Omental fat pad (tissue), 4 donors: ENCODE data around the gene ZNF804A. TPM values are rescaled to one million over a fixed set of nuclear protein-coding genes. Genes with fewer than 3 reads are reported as not detected.
A peak's percentile ranks its signal among the peaks of the same experiment; 100 is the strongest.

ENCODE experiments used
- ATAC-seq: fragments of 150-250 bp; one replicate; pipeline ENCODE4 v1.9.1; 2016; ENCODE audit warnings: mild to moderate bottlenecking, moderate library complexity; ENCODE audit not compliant: low FRiP score
- DNase-seq: peaks from one replicate; pipeline ENCODE4 v3.0.0-alpha.2; 2019; ENCODE audit warnings: low spot score
- CTCF ChIP-seq, 3 donors: fragments of 450-650 bp; IDR thresholded peaks; one replicate each; pipeline ENCODE4 v1.5.1; 2016 to 2017; ENCODE audit warnings: antibody characterized with exemption in 3 of 3, mild to moderate bottlenecking in 3 of 3, moderate library complexity in 2 of 3
- total RNA-seq, 4 donors: library from RNA; depleted of rRNA; stranded (reverse); fragments of >200 nt; gene quantifications; one replicate each; pipeline ENCODE4 v1.1.0, GENCODE V29; 2016

The ZNF804A gene
- total RNA-seq = under 1 TPM in 3 of 4 donors, not detected in 1; 0.09 to 0.79 (median 0.60) TPM

DNA sequence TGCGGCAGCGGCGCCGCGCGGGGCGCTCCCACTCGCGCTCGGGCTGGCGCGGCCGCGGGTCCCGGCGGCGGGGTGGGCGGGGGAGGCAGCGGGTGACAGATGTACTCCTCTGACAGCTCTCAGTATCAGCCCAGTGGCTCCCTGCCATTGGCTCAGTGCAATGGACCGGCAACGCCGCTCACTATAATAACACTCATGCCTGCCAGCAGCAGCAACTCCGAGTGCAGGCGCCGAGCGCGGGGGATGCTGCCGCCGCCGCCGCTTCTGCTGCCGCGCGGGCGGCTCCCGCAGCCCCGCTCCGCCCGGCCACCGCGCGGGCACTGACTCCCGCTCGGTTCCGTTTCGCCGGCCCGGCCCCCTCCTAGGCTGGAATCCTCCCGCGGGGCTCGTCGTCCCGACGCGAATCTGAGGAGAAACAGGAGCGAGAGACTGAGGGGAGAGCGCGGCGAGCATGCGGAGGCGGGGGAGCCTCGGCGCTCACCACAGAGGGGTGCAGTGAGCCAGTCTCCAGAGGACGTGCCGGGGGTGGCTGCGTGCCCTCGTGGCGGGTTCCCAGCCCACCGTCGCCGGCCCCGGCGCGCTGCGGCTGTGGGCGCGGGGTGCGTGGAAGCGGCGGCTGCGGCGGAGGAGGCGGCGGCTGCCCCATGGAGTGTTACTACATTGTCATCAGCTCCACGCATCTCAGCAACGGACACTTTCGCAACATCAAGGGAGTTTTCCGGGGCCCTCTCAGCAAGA is at the start of gene ZNF804A:
TSS of gene ZNF804A (plus strand) at position 214 of the 738 bp plus-strand sequence. CDS start at position 645, 431 bp downstream.
- no peak for TF ChIP-seq CTCF (IDR thresholded peaks at IDR 0.05)
- DNase-seq = no peak

DNA sequence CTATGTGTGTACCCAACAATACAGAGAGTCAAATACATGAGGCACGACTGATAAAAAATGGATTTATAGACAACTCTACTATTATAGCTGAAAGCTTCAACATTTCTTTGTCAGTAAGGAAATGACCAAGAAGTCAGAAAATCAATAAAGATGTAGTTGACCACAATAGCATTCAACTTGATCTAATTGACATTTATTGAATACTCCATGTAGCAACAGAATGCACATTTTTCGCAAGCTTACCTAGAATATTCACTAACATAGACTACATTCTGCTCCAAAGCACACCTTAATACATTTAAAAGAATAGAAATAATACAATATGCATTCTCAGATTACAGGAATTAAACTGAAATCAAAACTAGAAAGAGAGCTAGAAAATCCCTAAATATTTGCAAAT is 49.2 kb upstream of the ZNF804A start:
- ATAC-seq = no peak
- DNase-seq = no peak
- no peak for TF ChIP-seq CTCF (IDR thresholded peaks at IDR 0.05)

More for the DNA sequence above, at the start of gene ZNF804A:
- ATAC-seq = peak; percentile 63

GRCh38 chr2:184551626-184552025 is 46.7 kb upstream of the ZNF804A start:
- no peak for DNase-seq
- no peak for ATAC-seq
- TF ChIP-seq CTCF (IDR thresholded peaks at IDR 0.05) = no peak

DNA sequence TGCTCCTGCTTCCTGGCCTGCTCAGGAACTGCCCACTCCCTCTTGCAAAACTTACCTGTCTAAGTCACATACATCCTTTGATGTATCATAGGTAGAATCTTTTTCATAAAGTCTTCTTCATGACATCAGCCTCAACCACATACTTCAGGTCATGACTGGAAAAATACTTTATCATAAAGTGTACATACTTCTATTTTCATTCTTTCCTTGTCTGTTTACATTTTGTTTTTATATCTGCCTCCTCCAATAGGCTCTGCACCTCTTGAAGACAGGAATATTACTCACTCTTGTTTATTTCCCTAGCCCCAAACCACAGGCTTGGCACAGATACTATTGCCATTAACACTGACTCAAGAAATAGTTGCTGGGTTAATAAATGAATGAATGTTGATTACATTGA is 43.6 kb upstream of the ZNF804A start:
- no peak for ATAC-seq
- DNase-seq = no peak
- no peak for TF ChIP-seq CTCF (IDR thresholded peaks at IDR 0.05)

- TF ChIP-seq CTCF (IDR thresholded peaks at IDR 0.05) = no peak
- ATAC-seq (no peak), DNase-seq (no peak)
These were observed 43.0 kb upstream of the ZNF804A start for GRCh38 chr2:184555352-184555751.

GRCh38 chr2:184556639-184557038 is 41.7 kb upstream of the ZNF804A start:
- ATAC-seq = no peak
- TF ChIP-seq CTCF (IDR thresholded peaks at IDR 0.05) = no peak
- DNase-seq = no peak
